AG04449 (cell line): ENCODE data around the gene CASK.

Source experiments
- CTCF ChIA-PET: fragments of 350-600 bp; formaldehyde crosslinking; extraction: SDS; loops from one replicate; lab custom pipeline; 2021; ENCODE audit warnings: antibody characterized with exemption; lab: Yijun Ruan, JAX
- POLR2A ChIA-PET: fragments of 400-600, 350-600 bp; formaldehyde crosslinking; extraction: SDS; loops from one replicate; lab custom pipeline; 2020; ENCODE audit warnings: antibody characterized with exemption, inconsistent platforms; lab: Yijun Ruan, JAX
- DNase-seq: peaks from one replicate; pipeline ENCODE4 v3.0.0-alpha.2; 2010; ENCODE audit warnings: low read depth, low spot score
- H3K4me3 ChIP-seq: 2 replicates; pipeline ENCODE4 v1.5.1; 2011; ENCODE audit warnings: low read depth, mild to moderate bottlenecking, control low read depth, low read length
- CTCF ChIP-seq: IDR thresholded peaks from one replicate; pipeline ENCODE4 v1.5.1; 2011; ENCODE audit warnings: mild to moderate bottlenecking, moderate library complexity, low read length, control low read depth, inconsistent platforms; ENCODE audit not compliant: insufficient read depth; ENCODE audit errors: missing control alignments

The CASK gene

GRCh38 chrX:41958861-41959260, 35.5 kb upstream of the CASK start:
- no peak for DNase-seq
- TF ChIP-seq CTCF: no peak
- POLR2A ChIA-PET: no interaction called here
- CTCF ChIA-PET: no interaction called here
- H3K4me3 ChIP-seq: no peak overlapping the region

GRCh38 chrX:41956027-41956426, 32.7 kb upstream of the CASK start:
- POLR2A ChIA-PET: no interaction called here

GRCh38 chrX:41952102-41952501, 28.7 kb upstream of the CASK start:
- no peak overlapping the region for H3K4me3 ChIP-seq
- ChIA-PET CTCF (no interaction called here), POLR2A (no interaction called here)
- no peak for TF ChIP-seq CTCF
- DNase-seq: no peak

More at GRCh38 chrX:41956027-41956426, 32.7 kb upstream of the CASK start:
- DNase-seq: no peak
- CTCF ChIA-PET: no interaction called here
- TF ChIP-seq CTCF: no peak
- H3K4me3 ChIP-seq: no peak overlapping the region

GRCh38 chrX:41946989-41947612, 23.7 kb upstream of the CASK start:
- TF ChIP-seq CTCF: no peak
- H3K4me3 ChIP-seq: no peak overlapping the region
- ChIA-PET POLR2A (no interaction called here), CTCF (no interaction called here)
- DNase-seq: no peak

- CTCF ChIA-PET: no interaction called here
- POLR2A ChIA-PET: no interaction called here
- no peak overlapping the region for H3K4me3 ChIP-seq
- DNase-seq: no peak
- TF ChIP-seq CTCF: no peak
Observed at GRCh38 chrX:41946235-41946634, 22.9 kb upstream of the CASK start.

GRCh38 chrX:41935832-41936231, 12.5 kb upstream of the CASK start:
- DNase-seq: no peak
- POLR2A ChIA-PET: no interaction called here
- H3K4me3 ChIP-seq: no peak overlapping the region
- CTCF ChIA-PET: no interaction called here
- no peak for TF ChIP-seq CTCF
